ENCODE measurements around the gene CLSTN2.

The CLSTN2 gene

DNA sequence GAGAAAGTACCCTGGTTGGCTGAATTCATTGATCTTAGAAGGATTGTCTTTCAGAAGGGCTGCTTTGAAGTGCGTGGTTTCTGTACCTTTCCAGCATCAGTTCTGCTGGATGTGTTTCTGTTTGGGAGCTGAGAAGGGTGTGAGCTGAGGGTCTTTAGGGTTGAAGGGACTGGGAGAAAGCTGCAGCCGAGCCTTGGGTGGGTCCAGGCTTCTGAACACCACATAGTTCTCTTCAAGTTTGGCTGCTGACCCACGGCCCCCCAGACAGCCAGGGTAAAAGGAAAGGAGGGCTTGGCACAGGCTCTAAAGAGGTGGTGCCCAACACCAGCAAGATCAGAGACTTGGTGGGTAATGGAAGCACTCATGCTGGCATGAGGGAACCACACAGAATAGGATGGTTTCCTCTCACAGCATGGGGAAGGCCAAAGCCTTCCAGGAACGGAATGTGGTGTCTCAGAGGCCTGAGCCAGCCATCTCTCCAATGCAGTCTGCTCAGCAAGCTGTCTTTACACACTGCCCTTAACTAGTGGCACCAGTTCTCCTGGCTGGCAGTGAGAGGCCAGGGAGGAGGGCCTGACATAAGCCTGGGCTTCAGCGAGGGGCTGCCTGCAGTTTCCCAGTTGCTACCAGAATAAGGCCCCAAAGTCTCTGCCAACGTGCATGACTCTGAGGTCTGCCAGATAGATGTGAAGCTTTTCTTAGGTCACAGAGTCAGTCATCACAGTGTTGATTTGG, 503.9 kb downstream of the CLSTN2 start:
- Histone ChIP-seq H3K4me1 (peaks cover 8% of the 10 kb centered on the region; the same call in 1 of the 2 replicates), H3K9me3 (no peaks in the 10 kb centered on the region), H3K27me3 (ENCODE audit: low read depth) (no peaks in the 10 kb centered on the region; the same call in 1 of the 2 replicates), H3K36me3 (replicated peaks) (no peaks in the 10 kb centered on the region), H3K4me3 (no peak overlapping the region)
- in situ Hi-C loops (cut with MboI; ENCODE audit: low sequenced_read_pairs) = no loop called here
- DNase-seq (ENCODE audit: low spot score in 2 of 2) = no peak

DNA sequence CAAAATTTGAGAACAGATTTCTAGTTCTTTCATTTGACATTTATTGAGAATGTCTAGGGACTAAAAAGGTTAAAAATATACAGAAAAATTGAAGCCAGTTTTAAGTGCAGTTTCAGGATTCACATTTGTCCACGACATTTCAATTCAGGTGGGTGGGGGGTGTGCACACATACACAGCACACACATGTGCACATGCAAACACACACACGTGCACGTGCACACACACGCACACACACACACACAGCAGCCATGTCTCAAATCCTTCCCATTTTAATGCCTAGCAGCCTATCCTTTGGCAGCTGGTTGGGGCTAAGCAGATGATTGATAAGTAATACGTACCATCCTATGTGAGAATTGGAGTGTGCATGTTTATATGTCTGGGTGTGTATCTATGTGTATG, 504.5 kb downstream of the CLSTN2 start:
- Histone ChIP-seq H3K4me1 (peaks cover 8% of the 10 kb centered on the region; the same call in 1 of the 2 replicates), H3K9me3 (no peaks in the 10 kb centered on the region), H3K27me3 (ENCODE audit: low read depth) (no peaks in the 10 kb centered on the region; the same call in 1 of the 2 replicates), H3K36me3 (replicated peaks) (no peaks in the 10 kb centered on the region), H3K4me3 (no peak overlapping the region)
- DNase-seq (ENCODE audit: low spot score in 2 of 2) = no peak
- in situ Hi-C loops (cut with MboI; ENCODE audit: low sequenced_read_pairs) = no loop called here

DNA sequence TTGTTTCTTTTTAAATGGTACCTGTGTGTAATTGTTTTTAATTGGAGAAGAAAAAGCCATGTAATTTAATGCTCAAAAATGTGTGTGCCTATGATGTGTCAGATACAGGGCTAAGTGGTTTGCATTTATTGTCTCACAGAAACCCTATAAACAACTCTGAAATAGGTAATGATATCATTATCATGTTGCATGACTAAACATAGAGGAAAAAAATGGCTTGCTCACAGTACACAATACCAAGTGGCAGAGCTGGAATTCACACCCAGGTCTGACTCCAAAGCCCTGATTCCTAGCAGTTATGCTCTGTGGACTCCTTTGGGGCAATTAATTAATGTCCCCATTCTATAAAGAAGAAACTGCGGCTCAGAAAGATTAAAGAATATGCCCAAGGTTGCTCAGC, 505.5 kb downstream of the CLSTN2 start:
- Histone ChIP-seq H3K27me3 (ENCODE audit: low read depth) (no peaks in the 10 kb centered on the region; the same call in 1 of the 2 replicates), H3K4me3 (no peak overlapping the region), H3K4me1 (peaks cover 8% of the 10 kb centered on the region; the same call in 1 of the 2 replicates), H3K9me3 (no peaks in the 10 kb centered on the region), H3K36me3 (replicated peaks) (no peaks in the 10 kb centered on the region)
- in situ Hi-C loops (cut with MboI; ENCODE audit: low sequenced_read_pairs) = no loop called here
- no peak for DNase-seq (ENCODE audit: low spot score in 2 of 2)

DNA sequence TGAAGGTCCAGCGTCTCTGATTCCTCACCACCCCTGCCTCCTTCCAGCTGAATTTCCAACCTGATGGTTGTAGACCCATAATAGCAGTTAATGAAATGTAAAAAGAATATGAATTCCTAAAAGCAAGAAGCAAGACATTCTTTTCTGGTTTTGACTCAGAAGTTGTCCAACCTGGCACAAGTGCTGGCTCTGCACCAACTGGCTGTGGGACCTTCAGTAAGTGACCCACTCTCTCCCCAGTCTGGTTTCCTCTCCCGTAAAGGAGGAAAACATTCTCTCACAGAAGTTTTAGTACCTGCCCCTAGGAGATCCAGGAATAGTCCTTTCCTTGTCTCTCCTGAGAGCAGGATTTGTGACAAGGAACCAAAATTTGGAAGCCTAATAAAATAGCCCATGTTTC, 506.0 kb downstream of the CLSTN2 start:
- H3K4me1 ChIP-seq = peaks cover 8% of the 10 kb centered on the region; the same call in 1 of the 2 replicates

DNA sequence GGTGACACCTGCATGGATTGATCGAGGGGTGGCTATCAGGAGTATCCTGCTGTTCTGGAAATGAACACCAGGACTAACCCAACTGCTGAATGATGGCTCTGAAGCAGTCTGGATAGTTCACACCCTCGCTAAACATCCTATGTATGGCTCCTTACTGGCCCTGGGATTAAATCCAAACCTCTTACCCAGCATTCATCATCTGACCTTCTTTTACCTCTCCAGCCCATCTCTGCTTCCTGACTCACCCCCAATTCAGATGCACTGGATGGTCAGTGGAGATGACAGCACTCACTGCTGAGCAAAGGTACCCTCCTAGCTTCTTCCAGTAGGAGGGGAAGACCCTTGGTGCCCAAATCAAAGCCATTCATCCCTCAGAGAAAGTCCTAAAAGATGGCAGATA, 507.6 kb downstream of the CLSTN2 start:
- Histone ChIP-seq H3K4me1 (peaks cover 8% of the 10 kb centered on the region; the same call in 1 of the 2 replicates), H3K9me3 (no peaks in the 10 kb centered on the region), H3K27me3 (ENCODE audit: low read depth) (no peaks in the 10 kb centered on the region), H3K36me3 (replicated peaks) (no peaks in the 10 kb centered on the region), H3K4me3 (no peak overlapping the region)
- no peak for DNase-seq (ENCODE audit: low spot score in 2 of 2)
- in situ Hi-C loops (cut with MboI; ENCODE audit: low sequenced_read_pairs) = no loop called here

More for the DNA sequence above, 506.0 kb downstream of the CLSTN2 start:
- no peaks in the 10 kb centered on the region for H3K27me3 ChIP-seq (ENCODE audit: low read depth)
- H3K36me3 ChIP-seq (replicated peaks) = no peaks in the 10 kb centered on the region
- in situ Hi-C loops (cut with MboI; ENCODE audit: low sequenced_read_pairs) = no loop called here
- no peak overlapping the region for H3K4me3 ChIP-seq
- no peak for DNase-seq (ENCODE audit: low spot score in 2 of 2)
- H3K9me3 ChIP-seq = no peaks in the 10 kb centered on the region

DNA sequence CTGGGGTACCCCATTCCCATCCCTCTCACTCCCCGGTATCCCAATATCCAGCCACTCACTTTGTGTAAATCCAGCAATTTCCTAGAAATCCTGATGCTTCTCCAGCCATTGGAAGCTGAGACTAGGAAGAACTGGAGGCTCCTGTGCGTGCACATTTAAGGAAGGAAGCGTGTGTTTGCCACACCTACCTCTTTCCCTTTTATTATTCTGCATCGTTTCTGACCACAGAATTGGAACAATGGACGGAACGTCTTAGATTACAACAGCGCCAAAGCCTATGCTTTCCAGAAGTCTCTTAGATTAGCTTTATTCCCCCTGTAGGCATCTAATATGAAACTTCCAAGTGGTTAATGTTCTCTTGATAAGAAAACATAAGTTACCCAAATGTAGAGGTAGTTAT, 508.1 kb downstream of the CLSTN2 start:
- in situ Hi-C loops (cut with MboI; ENCODE audit: low sequenced_read_pairs) = no loop called here
- no peak overlapping the region for H3K4me3 ChIP-seq
- H3K27me3 ChIP-seq (ENCODE audit: low read depth) = no peaks in the 10 kb centered on the region
- H3K9me3 ChIP-seq = no peaks in the 10 kb centered on the region
- peak; percentile 35 to 70 for DNase-seq (ENCODE audit: low spot score in 2 of 2)
- no peaks in the 10 kb centered on the region for H3K36me3 ChIP-seq (replicated peaks)
- H3K4me1 ChIP-seq = peaks cover 8% of the 10 kb centered on the region; the same call in 1 of the 2 replicates

DNA sequence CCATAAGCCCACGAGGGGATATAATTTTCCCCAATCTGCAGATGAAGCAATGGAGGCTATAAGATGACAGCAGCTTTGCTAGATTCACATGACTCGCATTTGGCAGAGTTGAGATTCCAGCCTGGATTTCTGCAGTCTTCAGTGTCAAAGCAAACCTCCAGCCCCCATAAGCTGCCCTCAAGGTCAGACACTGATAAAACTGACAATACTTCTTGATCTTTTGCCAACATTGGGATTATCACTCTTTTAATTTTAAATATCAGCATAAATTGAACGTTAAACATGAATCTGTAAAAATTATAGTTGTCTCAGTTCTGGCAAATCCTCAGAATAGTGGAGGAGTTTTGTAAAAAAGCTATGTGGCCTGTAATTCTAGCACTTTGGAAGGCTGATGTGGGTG, 508.8 kb downstream of the CLSTN2 start:
- peaks cover 8% of the 10 kb centered on the region; the same call in 1 of the 2 replicates for H3K4me1 ChIP-seq
- in situ Hi-C loops (cut with MboI; ENCODE audit: low sequenced_read_pairs) = no loop called here
- H3K36me3 ChIP-seq (replicated peaks) = no peaks in the 10 kb centered on the region
- H3K4me3 ChIP-seq = no peak overlapping the region
- no peaks in the 10 kb centered on the region for H3K9me3 ChIP-seq
- no peak for DNase-seq (ENCODE audit: low spot score in 2 of 2)
- no peaks in the 10 kb centered on the region for H3K27me3 ChIP-seq (ENCODE audit: low read depth)

DNA sequence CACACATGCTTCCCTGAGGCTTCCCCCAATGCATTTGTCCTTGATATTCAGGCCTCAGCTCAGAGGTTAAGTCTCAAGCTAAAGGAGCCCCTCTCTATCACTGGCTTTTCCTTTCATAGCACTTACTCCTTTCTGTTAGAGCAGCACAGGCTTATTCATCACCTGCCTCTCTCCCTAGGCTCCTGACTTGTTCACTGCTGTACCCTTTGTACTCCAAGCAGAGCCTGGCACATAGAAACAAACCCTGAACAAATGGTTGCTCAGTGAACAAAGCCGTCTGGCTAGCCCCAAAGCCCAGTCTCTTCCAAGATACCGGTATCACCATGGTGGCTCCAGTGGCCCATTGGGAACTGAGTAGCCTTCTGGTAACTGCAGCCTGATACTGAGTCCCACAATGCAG, 511.7 kb downstream of the CLSTN2 start:
- no peak for DNase-seq (ENCODE audit: low spot score in 2 of 2)
- H3K27me3 ChIP-seq (ENCODE audit: low read depth) = no peaks in the 10 kb centered on the region
- H3K4me1 ChIP-seq = peaks cover 8% of the 10 kb centered on the region; the same call in 1 of the 2 replicates
- H3K4me3 ChIP-seq = no peak overlapping the region
- H3K9me3 ChIP-seq = no peaks in the 10 kb centered on the region
- H3K36me3 ChIP-seq (replicated peaks) = no peaks in the 10 kb centered on the region
- in situ Hi-C loops (cut with MboI; ENCODE audit: low sequenced_read_pairs) = no loop called here

DNA sequence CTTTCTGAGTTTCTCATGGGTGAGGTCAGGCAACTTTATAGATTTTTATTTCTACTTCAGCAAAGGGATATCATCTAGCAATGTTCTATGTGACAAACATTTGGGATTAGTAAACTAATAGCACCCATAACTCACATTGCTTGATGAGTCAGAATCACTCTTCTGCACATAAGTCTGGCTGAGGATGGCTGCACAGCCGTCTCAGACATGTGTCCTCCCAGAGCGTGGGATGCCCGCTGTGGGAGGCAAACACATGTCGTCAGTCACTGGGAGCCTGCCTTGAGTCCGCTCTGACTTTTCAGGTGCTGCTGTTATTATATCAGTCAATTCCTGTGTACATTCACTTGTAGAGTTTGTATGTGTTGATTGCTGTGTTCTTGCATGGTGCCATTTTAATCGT, 512.2 kb downstream of the CLSTN2 start:
- in situ Hi-C loops (cut with MboI; ENCODE audit: low sequenced_read_pairs) = no loop called here
- no peak for DNase-seq (ENCODE audit: low spot score in 2 of 2)
- no peaks in the 10 kb centered on the region for H3K27me3 ChIP-seq (ENCODE audit: low read depth)
- no peaks in the 10 kb centered on the region for H3K36me3 ChIP-seq (replicated peaks)
- peaks cover 8% of the 10 kb centered on the region; the same call in 1 of the 2 replicates for H3K4me1 ChIP-seq
- H3K4me3 ChIP-seq = no peak overlapping the region
- H3K9me3 ChIP-seq = no peaks in the 10 kb centered on the region

DNA sequence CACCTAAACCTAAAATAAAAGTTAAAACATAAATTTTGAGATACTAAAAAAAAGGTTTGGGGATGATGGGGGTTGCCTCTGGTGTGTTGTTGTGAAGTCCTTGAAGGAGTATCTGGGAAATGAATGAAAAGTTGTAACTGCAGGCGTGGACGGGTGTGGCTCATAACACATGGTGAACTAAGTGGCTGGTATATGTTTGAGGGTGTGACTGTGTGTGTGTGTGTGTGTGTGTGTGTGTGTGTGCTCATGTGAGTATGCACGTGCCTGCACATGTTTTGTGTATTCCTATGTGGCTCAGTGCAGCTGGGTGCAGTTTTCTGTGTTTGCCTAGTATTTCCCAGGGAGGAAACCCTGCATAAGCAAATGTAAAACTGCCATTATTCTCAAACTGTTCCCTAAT, 513.0 kb downstream of the CLSTN2 start:
- in situ Hi-C loops (cut with MboI; ENCODE audit: low sequenced_read_pairs) = no loop called here
- H3K4me1 ChIP-seq = peaks cover 4% of the 10 kb centered on the region; the same call in 1 of the 2 replicates
- no peak for DNase-seq (ENCODE audit: low spot score in 2 of 2)

DNA sequence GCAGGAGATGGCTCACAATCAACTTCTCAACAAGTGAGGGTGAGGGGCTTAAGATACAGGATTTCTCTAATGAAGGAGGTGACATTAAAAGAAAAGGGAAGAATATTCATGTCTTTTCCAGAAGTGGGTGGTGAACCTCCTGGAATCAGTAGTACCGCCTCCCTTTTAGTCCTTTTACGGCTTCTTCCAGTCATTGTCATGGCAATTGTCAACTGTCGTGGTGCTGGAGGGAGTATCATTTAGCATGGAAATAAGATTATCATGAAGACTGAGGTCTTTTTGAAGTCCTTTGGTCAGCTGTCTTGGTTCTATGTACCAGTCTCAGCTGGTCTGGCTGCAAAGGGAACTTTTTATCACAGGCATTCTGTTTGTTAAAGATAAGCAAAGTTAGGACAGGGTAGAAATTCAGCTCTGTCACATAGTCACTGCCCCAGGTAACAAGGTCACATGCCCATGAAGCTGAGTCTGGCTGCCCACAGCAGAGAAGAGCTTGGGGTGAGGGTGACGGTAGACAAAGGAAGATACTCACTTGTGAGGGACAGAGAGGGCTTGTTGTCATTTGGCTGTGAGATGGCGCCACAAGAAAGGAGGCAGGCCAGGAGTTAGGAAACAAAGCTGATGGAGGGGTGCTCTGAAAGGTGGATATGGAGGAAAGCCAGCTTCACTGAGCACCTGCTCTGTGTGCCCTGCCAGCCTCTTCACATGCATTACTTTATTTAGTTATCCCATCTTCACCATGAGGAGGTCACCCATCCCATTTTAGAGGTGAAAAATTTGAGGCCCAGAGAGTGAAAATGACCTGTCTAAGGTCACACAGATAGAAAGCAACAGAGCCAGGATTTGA, 514.6 kb downstream of the CLSTN2 start:
- in situ Hi-C loops (cut with MboI; ENCODE audit: low sequenced_read_pairs) = no loop called here
- H3K36me3 ChIP-seq (replicated peaks) = no peaks in the 10 kb centered on the region
- no peaks in the 10 kb centered on the region for H3K9me3 ChIP-seq
- H3K27me3 ChIP-seq (ENCODE audit: low read depth) = no peaks in the 10 kb centered on the region
- DNase-seq (ENCODE audit: low spot score in 2 of 2) = no peak
- H3K4me3 ChIP-seq = no peak overlapping the region
- no peaks in the 10 kb centered on the region for H3K4me1 ChIP-seq

More for the DNA sequence above, 513.0 kb downstream of the CLSTN2 start:
- no peaks in the 10 kb centered on the region for H3K9me3 ChIP-seq
- no peaks in the 10 kb centered on the region for H3K27me3 ChIP-seq (ENCODE audit: low read depth)
- no peak overlapping the region for H3K4me3 ChIP-seq
- H3K36me3 ChIP-seq (replicated peaks) = no peaks in the 10 kb centered on the region

DNA sequence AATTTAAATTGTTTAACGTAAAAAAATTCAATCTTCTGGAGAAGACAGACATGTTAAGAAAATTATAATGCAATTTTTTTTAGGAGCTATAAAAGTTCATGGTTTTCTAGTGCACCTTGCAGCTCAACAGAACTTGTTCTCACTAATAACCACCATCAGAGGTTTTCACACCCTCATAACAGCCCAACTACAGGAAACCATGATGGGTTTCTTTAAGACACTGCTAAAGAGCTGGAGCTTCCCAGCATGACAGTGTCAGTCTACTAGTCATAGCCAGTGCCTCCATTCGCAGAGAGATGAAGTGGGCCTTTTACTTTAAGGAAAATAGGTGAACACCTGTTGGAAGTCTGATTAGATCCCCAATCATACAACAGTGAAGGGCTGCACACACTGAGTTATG, 518.8 kb downstream of the CLSTN2 start:
- in situ Hi-C loops (cut with MboI; ENCODE audit: low sequenced_read_pairs) = no loop called here
- H3K4me3 ChIP-seq = no peak overlapping the region

DNA sequence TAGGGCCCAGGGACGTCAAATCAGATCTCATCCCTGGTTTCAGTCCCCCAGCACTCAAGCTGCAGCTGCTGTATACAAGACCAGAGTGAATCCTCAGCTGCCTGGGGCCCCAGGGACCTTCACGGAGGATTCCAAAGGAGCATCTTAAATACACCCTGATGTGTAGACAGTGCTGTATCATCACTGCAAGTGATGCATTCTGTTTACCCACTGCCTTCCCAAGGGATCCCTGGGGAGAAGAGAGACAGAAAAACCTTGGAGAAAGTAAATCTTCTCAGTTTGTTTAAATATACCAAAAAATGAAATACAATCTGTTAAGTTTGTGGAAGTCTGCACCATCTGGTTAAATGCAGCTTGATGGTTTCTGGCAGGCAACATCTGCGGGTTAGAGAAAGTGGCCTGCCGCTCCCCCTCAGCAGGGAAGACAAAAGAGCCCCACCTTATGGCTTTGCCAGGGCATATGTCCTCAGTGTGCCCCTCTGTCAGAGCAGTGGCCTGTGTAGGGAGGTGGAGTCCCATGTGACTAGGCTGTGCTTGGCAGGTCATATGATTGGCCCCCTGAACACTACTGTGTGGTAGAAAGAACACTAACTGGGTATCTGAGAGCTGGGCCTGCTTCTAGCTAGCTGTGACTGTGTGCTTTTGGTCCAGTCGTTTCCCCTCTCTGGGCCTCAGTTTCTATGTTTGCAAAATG, 520.7 kb downstream of the CLSTN2 start:
- in situ Hi-C loops (cut with MboI; ENCODE audit: low sequenced_read_pairs) = no loop called here
- H3K27me3 ChIP-seq (ENCODE audit: low read depth) = no peaks in the 10 kb centered on the region
- no peaks in the 10 kb centered on the region for H3K9me3 ChIP-seq
- H3K4me1 ChIP-seq = no peaks in the 10 kb centered on the region
- DNase-seq (ENCODE audit: low spot score in 2 of 2) = no peak
- no peaks in the 10 kb centered on the region for H3K36me3 ChIP-seq (replicated peaks)
- no peak overlapping the region for H3K4me3 ChIP-seq

More for the DNA sequence above, 518.8 kb downstream of the CLSTN2 start:
- DNase-seq (ENCODE audit: low spot score in 2 of 2) = no peak
- Histone ChIP-seq H3K36me3 (replicated peaks) (no peaks in the 10 kb centered on the region), H3K4me1 (no peaks in the 10 kb centered on the region), H3K27me3 (ENCODE audit: low read depth) (no peaks in the 10 kb centered on the region), H3K9me3 (no peaks in the 10 kb centered on the region)
